ENCODE measurements around the gene ABCD3.
"Not testable (repeated sequence)": the region's sequence is repeated elsewhere in the genome, so short reads cannot be mapped to it uniquely, and the experiment has no call there.

ABCD3 gene

GRCh38 chr1:94417978-94418663 is at the start of gene ABCD3:
ABCD3 (plus strand) TSS chr1:94418389; CDS start chr1:94418479, 90 bp downstream.
- peak within 1 kb of the TSS; percentile 84 for H3K27ac ChIP-seq (ENCODE audit: low read length)
- H3K4me1 ChIP-seq (ENCODE audit: control insufficient read depth, insufficient read depth, low read length): peaks cover 15% of the 10 kb centered on the region
- no peaks in the 10 kb centered on the region for H3K9me3 ChIP-seq (ENCODE audit: control insufficient read depth in 2 of 2, low read length in 2 of 2)
- H3K9ac ChIP-seq (ENCODE audit: low read length in 2 of 2): peak within 1 kb of the TSS; percentile 83 to 91
- no peaks in the 10 kb centered on the region for H3K27me3 ChIP-seq (ENCODE audit: control insufficient read depth in 1 of 2, insufficient read depth in 2 of 2, low read length in 2 of 2)
- H3K4me3 ChIP-seq (ENCODE audit: low read length in 2 of 2): peak within 1 kb of the TSS; percentile 87 to 89
- no peaks in the 10 kb centered on the region for H3K36me3 ChIP-seq (ENCODE audit: control insufficient read depth in 2 of 2, insufficient read depth in 2 of 2, low read length in 2 of 2)

DNA sequence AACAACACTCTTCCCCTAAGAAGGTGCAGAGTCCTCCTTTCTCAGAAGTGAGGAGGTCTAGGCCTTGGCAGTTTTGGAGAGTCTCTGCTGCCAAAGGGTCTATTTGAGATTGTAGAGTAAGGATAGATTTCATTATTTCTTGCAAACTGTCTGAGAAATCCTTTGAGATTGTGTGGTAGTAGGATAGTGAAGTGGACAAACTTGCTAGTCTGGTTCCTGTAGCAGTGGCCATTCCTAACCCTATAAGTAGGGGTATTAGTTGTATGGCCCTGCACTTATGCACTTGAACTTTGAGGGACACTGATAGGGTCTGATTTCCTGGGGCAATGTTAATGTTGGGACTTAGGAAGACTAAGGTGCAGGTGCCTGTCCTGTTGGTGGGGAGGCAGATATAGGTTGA is 45.4 kb upstream of the ABCD3 start:
- H3K9ac ChIP-seq (ENCODE audit: low read length in 2 of 2); H3K4me1 ChIP-seq (ENCODE audit: control insufficient read depth, insufficient read depth, low read length); H3K27ac ChIP-seq (ENCODE audit: low read length); H3K4me3 ChIP-seq (ENCODE audit: low read length in 2 of 2); H3K9me3 ChIP-seq (ENCODE audit: control insufficient read depth in 2 of 2, low read length in 2 of 2); H3K36me3 ChIP-seq (ENCODE audit: control insufficient read depth in 2 of 2, insufficient read depth in 2 of 2, low read length in 2 of 2); H3K27me3 ChIP-seq (ENCODE audit: control insufficient read depth in 1 of 2, insufficient read depth in 2 of 2, low read length in 2 of 2): not testable (repeated sequence)

DNA sequence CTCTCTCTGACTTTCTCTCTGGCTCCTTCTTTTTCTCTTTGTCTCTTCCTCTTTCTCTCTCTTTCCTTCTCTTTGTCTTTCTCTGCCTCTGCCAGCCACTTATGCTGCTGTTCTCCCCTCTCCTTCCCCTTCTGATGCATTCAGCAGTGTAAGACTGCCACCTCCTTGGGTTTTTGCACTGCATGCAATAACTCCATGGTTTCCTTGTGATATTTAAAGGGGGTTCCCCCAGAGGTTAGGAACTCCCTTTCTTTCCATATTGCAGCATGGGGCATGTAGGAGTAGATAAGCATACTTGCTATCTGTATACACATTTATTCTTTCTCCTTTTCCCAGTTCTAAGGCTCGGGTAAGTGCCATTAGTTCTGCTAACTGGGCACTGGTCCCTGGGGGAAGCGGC is 44.9 kb upstream of the ABCD3 start:
- H3K27ac ChIP-seq (ENCODE audit: low read length); H3K4me3 ChIP-seq (ENCODE audit: low read length in 2 of 2); H3K9ac ChIP-seq (ENCODE audit: low read length in 2 of 2); H3K4me1 ChIP-seq (ENCODE audit: control insufficient read depth, insufficient read depth, low read length); H3K36me3 ChIP-seq (ENCODE audit: control insufficient read depth in 2 of 2, insufficient read depth in 2 of 2, low read length in 2 of 2); H3K27me3 ChIP-seq (ENCODE audit: control insufficient read depth in 1 of 2, insufficient read depth in 2 of 2, low read length in 2 of 2); H3K9me3 ChIP-seq (ENCODE audit: control insufficient read depth in 2 of 2, low read length in 2 of 2): not testable (repeated sequence)

- not testable (repeated sequence) for H3K9ac ChIP-seq (ENCODE audit: low read length in 2 of 2); H3K4me3 ChIP-seq (ENCODE audit: low read length in 2 of 2); H3K9me3 ChIP-seq (ENCODE audit: control insufficient read depth in 2 of 2, low read length in 2 of 2); H3K4me1 ChIP-seq (ENCODE audit: control insufficient read depth, insufficient read depth, low read length); H3K36me3 ChIP-seq (ENCODE audit: control insufficient read depth in 2 of 2, insufficient read depth in 2 of 2, low read length in 2 of 2); H3K27me3 ChIP-seq (ENCODE audit: control insufficient read depth in 1 of 2, insufficient read depth in 2 of 2, low read length in 2 of 2); H3K27ac ChIP-seq (ENCODE audit: low read length)
Measured at GRCh38 chr1:94375666-94376065, 42.5 kb upstream of the ABCD3 start.

DNA sequence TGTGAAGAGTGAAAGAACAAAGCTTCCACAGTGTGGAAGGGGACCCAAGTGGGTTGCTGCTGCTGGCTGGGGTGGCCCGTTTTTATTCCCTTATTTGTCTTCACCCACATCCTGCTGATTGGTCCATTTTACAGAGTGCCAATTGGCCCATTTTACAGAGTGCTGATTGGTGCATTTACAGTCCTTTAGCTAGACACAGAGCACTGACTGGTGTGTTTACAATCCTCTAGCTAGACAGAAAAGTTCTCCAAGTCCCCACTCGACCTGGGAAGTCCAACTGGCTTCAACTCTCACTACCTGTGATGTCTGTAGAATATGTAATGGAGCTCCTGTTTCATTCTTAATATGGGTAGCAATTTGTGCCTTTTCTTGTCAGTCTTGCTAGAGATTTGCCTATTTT is 39.7 kb upstream of the ABCD3 start:
- H3K27ac ChIP-seq (ENCODE audit: low read length); H3K4me3 ChIP-seq (ENCODE audit: low read length in 2 of 2); H3K9ac ChIP-seq (ENCODE audit: low read length in 2 of 2); H3K36me3 ChIP-seq (ENCODE audit: control insufficient read depth in 2 of 2, insufficient read depth in 2 of 2, low read length in 2 of 2); H3K27me3 ChIP-seq (ENCODE audit: control insufficient read depth in 1 of 2, insufficient read depth in 2 of 2, low read length in 2 of 2); H3K9me3 ChIP-seq (ENCODE audit: control insufficient read depth in 2 of 2, low read length in 2 of 2); H3K4me1 ChIP-seq (ENCODE audit: control insufficient read depth, insufficient read depth, low read length): not testable (repeated sequence)

DNA sequence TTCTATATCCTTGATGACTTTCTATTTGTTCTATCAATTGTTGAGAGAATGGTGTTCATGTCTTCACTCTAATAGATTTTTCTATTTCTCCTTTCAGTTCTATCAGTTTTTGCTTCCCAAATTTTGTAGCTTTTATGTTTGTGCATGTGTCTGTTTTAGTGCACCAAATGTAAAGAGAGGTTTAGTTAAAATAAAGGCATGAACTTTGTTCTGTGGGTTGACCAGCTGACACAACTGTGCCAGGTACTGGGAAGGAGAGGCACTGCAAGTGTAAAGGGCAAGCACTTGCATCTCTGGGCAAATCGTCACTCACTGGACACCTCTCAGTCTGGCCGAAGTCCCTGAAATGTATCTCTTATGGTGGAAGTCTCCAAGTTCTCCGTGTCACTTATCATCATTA is 38.6 kb upstream of the ABCD3 start:
- Histone ChIP-seq H3K4me1 (ENCODE audit: control insufficient read depth, insufficient read depth, low read length) (no peaks in the 10 kb centered on the region), H3K9ac (ENCODE audit: low read length in 2 of 2) (no peak overlapping the region), H3K9me3 (ENCODE audit: control insufficient read depth in 2 of 2, low read length in 2 of 2) (no peaks in the 10 kb centered on the region), H3K4me3 (ENCODE audit: low read length in 2 of 2) (no peak overlapping the region), H3K36me3 (ENCODE audit: control insufficient read depth in 2 of 2, insufficient read depth in 2 of 2, low read length in 2 of 2) (no peaks in the 10 kb centered on the region), H3K27me3 (ENCODE audit: control insufficient read depth in 1 of 2, insufficient read depth in 2 of 2, low read length in 2 of 2) (no peaks in the 10 kb centered on the region), H3K27ac (ENCODE audit: low read length) (no peak overlapping the region)

GRCh38 chr1:94382201-94382600 is 36.0 kb upstream of the ABCD3 start:
- H3K27me3 ChIP-seq (ENCODE audit: control insufficient read depth in 1 of 2, insufficient read depth in 2 of 2, low read length in 2 of 2): peaks cover 0 to 2% of the 10 kb centered on the region in 2 donors
- H3K27ac ChIP-seq (ENCODE audit: low read length): no peak overlapping the region
- H3K4me3 ChIP-seq (ENCODE audit: low read length in 2 of 2): no peak overlapping the region
- no peaks in the 10 kb centered on the region for H3K9me3 ChIP-seq (ENCODE audit: control insufficient read depth in 2 of 2, low read length in 2 of 2)
- no peaks in the 10 kb centered on the region for H3K4me1 ChIP-seq (ENCODE audit: control insufficient read depth, insufficient read depth, low read length)
- no peak overlapping the region for H3K9ac ChIP-seq (ENCODE audit: low read length in 2 of 2)
- no peaks in the 10 kb centered on the region for H3K36me3 ChIP-seq (ENCODE audit: control insufficient read depth in 2 of 2, insufficient read depth in 2 of 2, low read length in 2 of 2)

GRCh38 chr1:94383966-94384408 is 34.2 kb upstream of the ABCD3 start:
- no peaks in the 10 kb centered on the region for H3K4me1 ChIP-seq (ENCODE audit: control insufficient read depth, insufficient read depth, low read length)
- no peaks in the 10 kb centered on the region for H3K36me3 ChIP-seq (ENCODE audit: control insufficient read depth in 2 of 2, insufficient read depth in 2 of 2, low read length in 2 of 2)
- H3K27ac ChIP-seq (ENCODE audit: low read length): no peak overlapping the region
- no peak overlapping the region for H3K4me3 ChIP-seq (ENCODE audit: low read length in 2 of 2)
- no peaks in the 10 kb centered on the region for H3K9me3 ChIP-seq (ENCODE audit: control insufficient read depth in 2 of 2, low read length in 2 of 2)
- no peak overlapping the region for H3K9ac ChIP-seq (ENCODE audit: low read length in 2 of 2)
- H3K27me3 ChIP-seq (ENCODE audit: control insufficient read depth in 1 of 2, insufficient read depth in 2 of 2, low read length in 2 of 2): peaks cover 0 to 2% of the 10 kb centered on the region in 2 donors

GRCh38 chr1:94384485-94385265 is 33.5 kb upstream of the ABCD3 start:
- no peaks in the 10 kb centered on the region for H3K9me3 ChIP-seq (ENCODE audit: control insufficient read depth in 2 of 2, low read length in 2 of 2)
- H3K27ac ChIP-seq (ENCODE audit: low read length): no peak overlapping the region
- peaks cover 0 to 2% of the 10 kb centered on the region in 2 donors for H3K27me3 ChIP-seq (ENCODE audit: control insufficient read depth in 1 of 2, insufficient read depth in 2 of 2, low read length in 2 of 2)
- no peaks in the 10 kb centered on the region for H3K36me3 ChIP-seq (ENCODE audit: control insufficient read depth in 2 of 2, insufficient read depth in 2 of 2, low read length in 2 of 2)
- no peak overlapping the region for H3K9ac ChIP-seq (ENCODE audit: low read length in 2 of 2)
- H3K4me1 ChIP-seq (ENCODE audit: control insufficient read depth, insufficient read depth, low read length): no peaks in the 10 kb centered on the region
- no peak overlapping the region for H3K4me3 ChIP-seq (ENCODE audit: low read length in 2 of 2)

- H3K9ac ChIP-seq (ENCODE audit: low read length in 2 of 2): no peak overlapping the region
- peaks cover 0 to 2% of the 10 kb centered on the region in 2 donors for H3K27me3 ChIP-seq (ENCODE audit: control insufficient read depth in 1 of 2, insufficient read depth in 2 of 2, low read length in 2 of 2)
- H3K4me3 ChIP-seq (ENCODE audit: low read length in 2 of 2): no peak overlapping the region
Measured at GRCh38 chr1:94385308-94385929, 32.8 kb upstream of the ABCD3 start.

GRCh38 chr1:94389298-94389697 is 28.9 kb upstream of the ABCD3 start:
- H3K27me3 ChIP-seq (ENCODE audit: control insufficient read depth in 1 of 2, insufficient read depth in 2 of 2, low read length in 2 of 2): peaks cover 0 to 2% of the 10 kb centered on the region in 2 donors
- H3K9me3 ChIP-seq (ENCODE audit: control insufficient read depth in 2 of 2, low read length in 2 of 2): no peaks in the 10 kb centered on the region
- no peaks in the 10 kb centered on the region for H3K4me1 ChIP-seq (ENCODE audit: control insufficient read depth, insufficient read depth, low read length)
- H3K4me3 ChIP-seq (ENCODE audit: low read length in 2 of 2): no peak overlapping the region
- H3K9ac ChIP-seq (ENCODE audit: low read length in 2 of 2): no peak overlapping the region
- H3K36me3 ChIP-seq (ENCODE audit: control insufficient read depth in 2 of 2, insufficient read depth in 2 of 2, low read length in 2 of 2): no peaks in the 10 kb centered on the region
- no peak overlapping the region for H3K27ac ChIP-seq (ENCODE audit: low read length)

More at GRCh38 chr1:94385308-94385929, 32.8 kb upstream of the ABCD3 start:
- H3K9me3 ChIP-seq (ENCODE audit: control insufficient read depth in 2 of 2, low read length in 2 of 2): no peaks in the 10 kb centered on the region
- H3K36me3 ChIP-seq (ENCODE audit: control insufficient read depth in 2 of 2, insufficient read depth in 2 of 2, low read length in 2 of 2): no peaks in the 10 kb centered on the region
- H3K27ac ChIP-seq (ENCODE audit: low read length): no peak overlapping the region
- H3K4me1 ChIP-seq (ENCODE audit: control insufficient read depth, insufficient read depth, low read length): no peaks in the 10 kb centered on the region
